PFSK-1 (cell line): ENCODE measurements around the gene LAMB4.

Experiments used
- SIN3A ChIP-seq: IDR thresholded peaks from 2 replicates; pipeline ENCODE4 v1.6.1; 2012; ENCODE audit warnings: mild to moderate bottlenecking, low read length, moderate library complexity, borderline replicate concordance; ENCODE audit not compliant: insufficient read depth
- TAF1 ChIP-seq: IDR thresholded peaks from 2 replicates; pipeline ENCODE4 v1.6.1; 2012; ENCODE audit warnings: low read length, control low read depth, borderline replicate concordance; ENCODE audit not compliant: insufficient read depth
- TF ChIP-seq, protein P1 (sequence below), 2 experiments: IDR thresholded peaks; 2 replicates each; pipeline versions ENCODE4 v1.6.1 to v1.8.0; 2011 to 2012; ENCODE audit warnings: low read depth in 2 of 2, low read length in 2 of 2, control low read depth in 1 of 2, inconsistent platforms in 1 of 2, mild to moderate bottlenecking in 1 of 2, moderate library complexity in 1 of 2; ENCODE audit not compliant: insufficient read depth in 1 of 2

DNA sequence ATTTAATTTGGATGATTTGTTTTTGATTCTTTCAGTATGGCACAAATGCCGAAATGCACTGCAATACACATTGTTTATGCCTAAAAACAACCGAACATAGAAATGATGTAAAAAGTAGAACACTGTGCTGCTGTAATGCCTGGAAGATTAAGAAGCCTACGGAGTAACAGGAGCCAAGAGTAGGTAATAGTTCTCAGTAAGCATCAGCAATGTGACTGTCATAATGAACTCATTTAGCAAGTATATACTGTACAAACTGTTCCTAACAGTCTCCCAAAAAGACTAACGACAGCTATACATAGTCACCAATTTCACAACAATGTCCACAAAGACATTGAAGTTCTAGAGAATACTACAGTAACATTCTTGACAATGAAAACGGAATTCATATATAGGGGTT lies 19.0 kb upstream of the LAMB4 start:
- TF ChIP-seq SIN3A (no peak), TAF1 (no peak)
- TF ChIP-seq, protein P1, sequence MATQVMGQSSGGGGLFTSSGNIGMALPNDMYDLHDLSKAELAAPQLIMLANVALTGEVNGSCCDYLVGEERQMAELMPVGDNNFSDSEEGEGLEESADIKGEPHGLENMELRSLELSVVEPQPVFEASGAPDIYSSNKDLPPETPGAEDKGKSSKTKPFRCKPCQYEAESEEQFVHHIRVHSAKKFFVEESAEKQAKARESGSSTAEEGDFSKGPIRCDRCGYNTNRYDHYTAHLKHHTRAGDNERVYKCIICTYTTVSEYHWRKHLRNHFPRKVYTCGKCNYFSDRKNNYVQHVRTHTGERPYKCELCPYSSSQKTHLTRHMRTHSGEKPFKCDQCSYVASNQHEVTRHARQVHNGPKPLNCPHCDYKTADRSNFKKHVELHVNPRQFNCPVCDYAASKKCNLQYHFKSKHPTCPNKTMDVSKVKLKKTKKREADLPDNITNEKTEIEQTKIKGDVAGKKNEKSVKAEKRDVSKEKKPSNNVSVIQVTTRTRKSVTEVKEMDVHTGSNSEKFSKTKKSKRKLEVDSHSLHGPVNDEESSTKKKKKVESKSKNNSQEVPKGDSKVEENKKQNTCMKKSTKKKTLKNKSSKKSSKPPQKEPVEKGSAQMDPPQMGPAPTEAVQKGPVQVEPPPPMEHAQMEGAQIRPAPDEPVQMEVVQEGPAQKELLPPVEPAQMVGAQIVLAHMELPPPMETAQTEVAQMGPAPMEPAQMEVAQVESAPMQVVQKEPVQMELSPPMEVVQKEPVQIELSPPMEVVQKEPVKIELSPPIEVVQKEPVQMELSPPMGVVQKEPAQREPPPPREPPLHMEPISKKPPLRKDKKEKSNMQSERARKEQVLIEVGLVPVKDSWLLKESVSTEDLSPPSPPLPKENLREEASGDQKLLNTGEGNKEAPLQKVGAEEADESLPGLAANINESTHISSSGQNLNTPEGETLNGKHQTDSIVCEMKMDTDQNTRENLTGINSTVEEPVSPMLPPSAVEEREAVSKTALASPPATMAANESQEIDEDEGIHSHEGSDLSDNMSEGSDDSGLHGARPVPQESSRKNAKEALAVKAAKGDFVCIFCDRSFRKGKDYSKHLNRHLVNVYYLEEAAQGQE (IDR thresholded peaks at IDR 0.05; ENCODE audit: insufficient read depth in 1 of 2, low read depth in 2 of 2, low read length in 2 of 2), result no peak
